ENCODE measurements around the gene TMEM178B. TPM values are rescaled to one million over a fixed set of nuclear protein-coding genes. Genes with fewer than 3 reads are reported as not detected.

TMEM178B gene
- total RNA-seq, 1 experiment from 2014 or later = 0.39 TPM

DNA sequence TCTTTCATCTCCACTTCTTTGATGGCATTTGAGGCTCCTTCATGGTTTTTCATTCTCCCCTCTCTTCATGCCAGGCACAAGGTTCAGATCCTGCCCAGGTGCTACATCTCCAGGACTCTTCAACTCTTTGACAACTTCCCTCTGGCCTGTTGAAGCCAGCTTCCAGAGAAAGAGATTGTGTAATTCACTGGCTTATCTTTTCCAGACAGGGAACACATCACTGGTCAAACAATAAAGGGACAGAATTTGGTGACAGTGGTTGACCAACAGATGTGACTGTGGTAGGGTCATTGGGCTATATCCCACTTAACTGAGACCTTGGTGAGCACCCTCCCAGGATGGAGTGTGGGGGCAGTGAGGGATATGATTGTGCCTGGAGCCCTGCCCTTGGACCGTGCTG, 365.9 kb downstream of the TMEM178B start:
- CTCF ChIA-PET = no interaction called here
- no peaks in the 10 kb centered on the region for H3K9me3 ChIP-seq (ENCODE audit: control insufficient read depth, insufficient read depth, low read depth, low read length)

DNA sequence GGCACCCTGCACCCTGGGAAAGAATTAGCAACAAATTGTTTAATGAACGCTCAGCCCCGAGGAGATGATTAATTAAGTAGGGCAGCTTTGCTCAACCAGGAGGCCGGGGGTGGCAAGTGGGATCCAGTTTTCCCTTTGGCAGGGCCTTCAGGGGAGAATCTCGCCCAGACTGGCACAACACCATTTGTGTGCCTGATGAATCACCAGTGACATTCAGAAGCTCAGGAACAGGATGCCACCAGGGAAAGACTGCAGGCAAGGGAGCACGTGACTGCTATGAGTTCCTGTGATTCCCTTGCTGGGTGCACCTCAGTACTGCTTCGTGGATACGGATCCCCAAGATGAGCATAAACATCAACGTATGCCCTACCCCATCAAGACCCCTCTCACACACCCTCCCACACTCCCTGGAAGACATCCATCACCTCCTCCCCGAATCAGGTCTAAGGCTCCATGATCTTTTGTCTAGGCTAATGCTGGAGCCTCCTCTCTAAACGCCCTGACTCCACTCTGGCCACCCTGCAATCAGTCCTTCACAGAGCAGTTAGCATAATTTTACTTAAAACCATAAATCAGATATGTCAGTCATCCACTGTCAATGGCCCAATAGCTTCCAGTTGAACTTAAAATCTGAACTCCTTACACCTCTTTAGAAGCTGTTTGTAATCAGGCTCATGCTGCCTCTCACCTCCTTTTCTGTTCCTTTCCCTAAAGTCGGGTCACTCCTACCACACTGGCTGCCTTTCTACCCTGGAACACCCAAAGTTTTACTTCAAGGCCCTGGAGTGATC, 368.2 kb downstream of the TMEM178B start:
- peaks cover 9% of the 10 kb centered on the region for H3K27me3 ChIP-seq (ENCODE audit: control insufficient read depth, insufficient read depth, low read length)
- no peak for TF ChIP-seq TCF7L2 (IDR thresholded peaks at IDR 0.05; ENCODE audit: low read depth, low read length)
- TF ChIP-seq SIN3A (IDR thresholded peaks at IDR 0.05; ENCODE audit: borderline replicate concordance, insufficient read depth, low read depth, low read length) = no peak
- TF ChIP-seq, protein P1, sequence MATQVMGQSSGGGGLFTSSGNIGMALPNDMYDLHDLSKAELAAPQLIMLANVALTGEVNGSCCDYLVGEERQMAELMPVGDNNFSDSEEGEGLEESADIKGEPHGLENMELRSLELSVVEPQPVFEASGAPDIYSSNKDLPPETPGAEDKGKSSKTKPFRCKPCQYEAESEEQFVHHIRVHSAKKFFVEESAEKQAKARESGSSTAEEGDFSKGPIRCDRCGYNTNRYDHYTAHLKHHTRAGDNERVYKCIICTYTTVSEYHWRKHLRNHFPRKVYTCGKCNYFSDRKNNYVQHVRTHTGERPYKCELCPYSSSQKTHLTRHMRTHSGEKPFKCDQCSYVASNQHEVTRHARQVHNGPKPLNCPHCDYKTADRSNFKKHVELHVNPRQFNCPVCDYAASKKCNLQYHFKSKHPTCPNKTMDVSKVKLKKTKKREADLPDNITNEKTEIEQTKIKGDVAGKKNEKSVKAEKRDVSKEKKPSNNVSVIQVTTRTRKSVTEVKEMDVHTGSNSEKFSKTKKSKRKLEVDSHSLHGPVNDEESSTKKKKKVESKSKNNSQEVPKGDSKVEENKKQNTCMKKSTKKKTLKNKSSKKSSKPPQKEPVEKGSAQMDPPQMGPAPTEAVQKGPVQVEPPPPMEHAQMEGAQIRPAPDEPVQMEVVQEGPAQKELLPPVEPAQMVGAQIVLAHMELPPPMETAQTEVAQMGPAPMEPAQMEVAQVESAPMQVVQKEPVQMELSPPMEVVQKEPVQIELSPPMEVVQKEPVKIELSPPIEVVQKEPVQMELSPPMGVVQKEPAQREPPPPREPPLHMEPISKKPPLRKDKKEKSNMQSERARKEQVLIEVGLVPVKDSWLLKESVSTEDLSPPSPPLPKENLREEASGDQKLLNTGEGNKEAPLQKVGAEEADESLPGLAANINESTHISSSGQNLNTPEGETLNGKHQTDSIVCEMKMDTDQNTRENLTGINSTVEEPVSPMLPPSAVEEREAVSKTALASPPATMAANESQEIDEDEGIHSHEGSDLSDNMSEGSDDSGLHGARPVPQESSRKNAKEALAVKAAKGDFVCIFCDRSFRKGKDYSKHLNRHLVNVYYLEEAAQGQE (IDR thresholded peaks at IDR 0.05; ENCODE audit: insufficient read depth in 1 of 2, low read depth in 2 of 2, low read length in 1 of 2) = no peak
- no peak for TF ChIP-seq POLR2AphosphoS5 (IDR thresholded peaks at IDR 0.05; ENCODE audit: low read depth, low read length)
- TF ChIP-seq, protein P2, sequence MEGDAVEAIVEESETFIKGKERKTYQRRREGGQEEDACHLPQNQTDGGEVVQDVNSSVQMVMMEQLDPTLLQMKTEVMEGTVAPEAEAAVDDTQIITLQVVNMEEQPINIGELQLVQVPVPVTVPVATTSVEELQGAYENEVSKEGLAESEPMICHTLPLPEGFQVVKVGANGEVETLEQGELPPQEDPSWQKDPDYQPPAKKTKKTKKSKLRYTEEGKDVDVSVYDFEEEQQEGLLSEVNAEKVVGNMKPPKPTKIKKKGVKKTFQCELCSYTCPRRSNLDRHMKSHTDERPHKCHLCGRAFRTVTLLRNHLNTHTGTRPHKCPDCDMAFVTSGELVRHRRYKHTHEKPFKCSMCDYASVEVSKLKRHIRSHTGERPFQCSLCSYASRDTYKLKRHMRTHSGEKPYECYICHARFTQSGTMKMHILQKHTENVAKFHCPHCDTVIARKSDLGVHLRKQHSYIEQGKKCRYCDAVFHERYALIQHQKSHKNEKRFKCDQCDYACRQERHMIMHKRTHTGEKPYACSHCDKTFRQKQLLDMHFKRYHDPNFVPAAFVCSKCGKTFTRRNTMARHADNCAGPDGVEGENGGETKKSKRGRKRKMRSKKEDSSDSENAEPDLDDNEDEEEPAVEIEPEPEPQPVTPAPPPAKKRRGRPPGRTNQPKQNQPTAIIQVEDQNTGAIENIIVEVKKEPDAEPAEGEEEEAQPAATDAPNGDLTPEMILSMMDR (IDR thresholded peaks at IDR 0.05) = no peak
- ChIA-PET CTCF (no interaction called here), POLR2A (no interaction called here)
- no TSS peak for BruUV-seq (replicated peaks)
- in situ Hi-C loops (cut with HindIII; ENCODE audit: low pct_unique_long_range_greater_than_20kb, low sequenced_read_pairs) = no loop called here
- no peak for DNase-seq (ENCODE audit: low read depth, low spot score)
- intact Hi-C loops (cut with micrococcal nuclease; ENCODE audit: unreplicated experiment) = no loop called here
- no peaks in the 10 kb centered on the region for H3K4me1 ChIP-seq (ENCODE audit: control insufficient read depth, insufficient read depth, low read length)
- H3K9me3 ChIP-seq (ENCODE audit: control insufficient read depth, insufficient read depth, low read depth, low read length) = no peaks in the 10 kb centered on the region
- no peak for ATAC-seq
- H3K27ac ChIP-seq (ENCODE audit: low read length) = no peak overlapping the region
- no peak overlapping the region for H3K4me3 ChIP-seq (ENCODE audit: low read depth in 2 of 2, low read length in 2 of 2)
- H3K36me3 ChIP-seq (ENCODE audit: control insufficient read depth, insufficient read depth, low read length) = no peaks in the 10 kb centered on the region

More for the DNA sequence above, 365.9 kb downstream of the TMEM178B start:
- intact Hi-C loops (cut with micrococcal nuclease; ENCODE audit: unreplicated experiment) (no loop called here), in situ Hi-C loops (cut with HindIII; ENCODE audit: low pct_unique_long_range_greater_than_20kb, low sequenced_read_pairs) (no loop called here)
- POLR2A ChIA-PET = no interaction called here
- TF ChIP-seq, protein P2 (IDR thresholded peaks at IDR 0.05) = no peak
- TF ChIP-seq SIN3A (IDR thresholded peaks at IDR 0.05; ENCODE audit: borderline replicate concordance, insufficient read depth, low read depth, low read length) = no peak
- no peak for TF ChIP-seq POLR2AphosphoS5 (IDR thresholded peaks at IDR 0.05; ENCODE audit: low read depth, low read length)
- TF ChIP-seq, protein P1 (IDR thresholded peaks at IDR 0.05; ENCODE audit: insufficient read depth in 1 of 2, low read depth in 2 of 2, low read length in 1 of 2) = no peak
- TF ChIP-seq TCF7L2 (IDR thresholded peaks at IDR 0.05; ENCODE audit: low read depth, low read length) = no peak
- BruUV-seq (replicated peaks) = no TSS peak
- H3K36me3 ChIP-seq (ENCODE audit: control insufficient read depth, insufficient read depth, low read length) = no peaks in the 10 kb centered on the region
- H3K27me3 ChIP-seq (ENCODE audit: control insufficient read depth, insufficient read depth, low read length) = peaks cover 7% of the 10 kb centered on the region; the same call in 1 of the 2 replicates
- H3K27ac ChIP-seq (ENCODE audit: low read length) = no peak overlapping the region
- DNase-seq (ENCODE audit: low read depth, low spot score) (no peak), ATAC-seq (no peak)
- H3K4me1 ChIP-seq (ENCODE audit: control insufficient read depth, insufficient read depth, low read length) = no peaks in the 10 kb centered on the region
- no peak overlapping the region for H3K4me3 ChIP-seq (ENCODE audit: low read depth in 2 of 2, low read length in 2 of 2)

All from Panc1 (cell line).